Hepatocyte (in vitro differentiated cells): Measurements from ENCODE around the gene MAD2L1BP.
"Not testable (repeated sequence)": the region's sequence is repeated elsewhere in the genome, so short reads cannot be mapped to it uniquely, and the experiment has no call there.

Experiments used
- CTCF ChIP-seq: fragments of 200-600 bp; sonication (generic); IDR thresholded peaks from 2 replicates; pipeline ENCODE4 v1.5.1; 2016; ENCODE audit warnings: antibody characterized with exemption, mild to moderate bottlenecking; ENCODE audit not compliant: poor library complexity
- EZH2phosphoT487 ChIP-seq: fragments of 200-600 bp; sonication (generic); IDR thresholded peaks from one replicate; pipeline ENCODE4 v1.6.1; 2018; ENCODE audit warnings: antibody characterized with exemption, mild to moderate bottlenecking, low read depth, moderate library complexity; ENCODE audit not compliant: unreplicated experiment, severe bottlenecking

GRCh38 chr6:43662948-43663347 lies 27.3 kb downstream of the MAD2L1BP start:
- not testable (repeated sequence) for TF ChIP-seq CTCF, EZH2phosphoT487
